Measurements from ENCODE around the gene TRIM16.
"Not testable (repeated sequence)": the region's sequence is repeated elsewhere in the genome, so short reads cannot be mapped to it uniquely, and the experiment has no call there.

Gene TRIM16

DNA sequence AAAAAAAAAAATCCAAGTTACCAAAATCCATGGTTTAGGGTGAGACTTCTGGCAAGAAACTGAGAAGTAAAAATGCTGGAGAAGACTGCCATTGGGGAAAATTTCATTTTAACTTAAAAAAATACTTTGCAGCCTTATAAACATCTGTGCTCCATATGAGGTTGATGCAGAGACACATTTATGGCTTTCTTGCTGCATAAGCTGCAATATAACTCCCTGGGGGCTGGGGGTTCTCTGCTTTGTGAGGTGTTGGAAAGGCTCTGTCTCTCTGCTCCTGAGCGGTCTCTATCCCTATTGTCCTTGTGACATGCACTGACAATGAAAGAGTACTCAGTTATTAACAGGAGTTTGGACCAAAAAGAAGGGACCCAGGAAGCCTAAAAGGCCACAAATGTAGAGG lies 71.0 kb downstream of the TRIM16 start:
- not testable (repeated sequence) for DNase-seq

DNA sequence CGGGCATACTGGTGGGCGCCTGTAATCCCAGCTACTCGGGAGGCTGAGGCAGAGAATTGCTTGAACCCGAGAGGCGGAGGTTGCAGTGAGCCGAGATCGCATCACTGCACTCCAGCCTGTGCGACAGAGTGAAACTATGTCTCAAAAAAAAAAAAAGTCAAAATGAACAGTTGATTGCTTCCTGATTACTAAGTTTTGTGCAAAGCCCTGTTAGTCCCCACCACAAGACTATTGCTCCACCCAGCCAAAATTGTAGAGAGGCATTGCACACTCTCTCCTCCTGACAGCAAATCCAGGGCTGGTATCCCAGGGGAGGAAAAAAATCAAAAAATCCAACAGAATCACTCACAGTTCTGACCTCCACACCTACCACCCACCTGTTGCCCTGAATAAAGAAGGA lies 91.2 kb downstream of the TRIM16 start:
- DNase-seq, result not testable (repeated sequence)

DNA sequence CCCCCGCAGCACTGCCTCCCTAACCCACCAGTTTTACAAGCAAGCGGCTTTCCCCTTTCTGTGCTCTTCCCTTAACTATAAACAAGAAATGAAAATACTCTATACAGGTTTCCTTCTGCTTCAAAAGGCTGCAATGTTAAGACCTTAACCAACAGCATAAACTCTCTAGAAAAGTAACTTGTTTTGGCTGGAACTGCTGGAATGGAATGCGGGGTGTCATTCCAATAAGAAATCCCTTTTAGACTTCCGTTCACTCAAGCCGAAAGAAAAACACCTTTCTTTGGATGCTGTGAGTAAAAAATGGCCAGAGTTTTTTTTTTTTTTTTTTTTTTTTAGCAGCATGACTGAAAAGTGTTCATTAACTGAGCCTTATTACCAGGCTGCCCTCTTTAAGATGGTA lies 92.1 kb downstream of the TRIM16 start:
- DNase-seq, result not testable (repeated sequence)

DNA sequence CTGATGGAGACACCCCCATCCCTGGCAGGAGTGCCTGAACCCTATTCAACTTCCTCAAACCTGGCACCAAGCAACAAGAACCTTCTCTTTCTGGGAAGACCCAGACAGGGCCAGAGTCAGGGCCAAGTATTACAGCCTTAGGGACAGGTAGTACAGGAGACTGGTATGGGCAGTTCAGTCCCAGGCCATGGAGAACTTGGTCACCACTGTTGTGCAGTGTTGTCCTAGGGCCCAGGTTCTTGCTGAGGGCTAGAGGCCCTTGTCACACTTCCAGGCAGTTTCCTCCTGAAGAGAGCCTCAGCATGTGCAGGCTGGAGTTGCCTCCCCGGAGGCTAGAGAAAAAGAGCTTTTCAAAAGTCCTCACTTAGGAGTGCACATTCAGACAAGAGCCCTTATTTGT lies 93.3 kb downstream of the TRIM16 start:
- not testable (repeated sequence) for DNase-seq

DNA sequence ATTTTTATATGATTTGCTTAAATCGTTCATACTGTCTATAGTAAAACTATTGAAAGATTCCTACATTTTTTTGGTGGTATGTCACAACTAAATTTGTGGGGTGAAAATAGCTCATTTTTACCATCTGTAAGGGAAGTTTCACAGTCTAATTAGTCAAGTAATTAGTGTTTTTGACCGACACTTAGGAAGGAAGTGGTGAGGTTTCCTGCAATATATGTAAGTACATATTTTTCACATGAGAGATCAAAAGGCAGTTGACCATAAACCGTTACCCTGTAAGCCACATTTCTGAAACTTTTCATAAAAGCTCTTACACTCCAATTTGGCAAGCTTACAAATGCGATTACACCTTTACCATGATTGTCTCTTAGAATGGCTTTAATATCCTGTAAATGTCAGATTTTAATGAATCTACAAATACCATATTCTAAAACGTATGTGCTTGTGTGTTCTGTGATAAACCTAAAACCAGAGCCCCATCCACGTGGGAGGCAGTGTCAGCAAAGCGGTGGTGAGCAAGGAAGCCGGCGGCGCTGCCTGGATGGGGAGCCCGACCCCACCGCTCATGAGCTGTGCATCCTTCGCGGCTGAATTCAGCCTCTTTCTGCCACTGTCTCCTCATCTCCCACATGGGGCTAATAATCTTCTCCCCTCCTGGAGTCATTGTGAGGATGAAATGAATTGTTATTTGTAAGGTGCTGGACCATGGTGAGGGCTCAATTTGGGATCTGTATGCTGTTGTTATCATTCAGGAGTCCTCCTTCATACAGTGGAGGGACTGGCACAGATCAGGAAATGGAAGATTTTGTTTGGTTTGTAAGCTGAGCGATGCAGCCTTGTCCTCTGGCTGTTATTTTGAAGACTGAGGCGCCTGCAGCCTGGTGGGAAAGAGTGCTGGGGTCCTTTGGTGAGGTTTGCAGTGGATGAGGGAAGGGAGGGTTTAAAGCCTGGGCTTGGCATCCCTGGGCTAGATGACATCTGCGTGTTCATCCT lies 94.3 kb downstream of the TRIM16 start:
- not testable (repeated sequence) for DNase-seq

DNA sequence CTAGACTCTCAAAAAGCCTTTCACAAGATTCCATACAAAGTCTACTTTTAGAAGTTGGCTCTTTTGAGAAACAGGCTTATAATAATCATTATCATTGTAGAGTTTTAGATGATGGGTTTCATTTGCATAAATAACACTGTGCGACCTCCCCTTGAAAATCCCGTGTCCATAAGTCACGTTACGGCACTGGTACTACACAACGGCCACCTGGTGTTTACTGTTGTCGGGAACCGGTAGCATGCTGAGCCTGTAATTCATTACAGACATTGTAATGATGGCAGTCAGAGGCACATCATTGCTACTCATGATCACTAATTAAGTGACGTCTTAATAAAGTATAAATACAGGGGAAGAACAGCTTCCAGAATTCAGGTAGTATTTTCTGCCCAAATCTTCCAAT lies 96.1 kb downstream of the TRIM16 start:
- not testable (repeated sequence) for DNase-seq

DNA sequence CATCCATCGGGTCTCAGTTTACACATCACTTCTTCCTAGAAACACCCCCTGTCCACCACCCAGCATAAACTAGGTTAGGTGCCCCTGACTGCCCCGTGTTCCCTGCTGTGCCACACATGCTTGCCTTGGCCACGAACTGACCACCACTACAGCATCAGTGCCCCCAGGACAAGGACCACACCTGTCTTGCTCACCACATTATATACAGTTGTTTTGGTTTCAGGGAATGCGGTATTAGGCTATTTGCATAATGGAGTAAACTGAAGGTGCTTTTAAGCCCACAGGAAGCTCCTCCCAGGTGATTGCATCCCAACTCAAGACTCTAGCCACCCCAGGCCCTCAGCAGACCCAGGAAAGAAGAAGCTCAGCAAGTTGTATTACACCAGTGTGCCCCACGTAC lies 100.8 kb downstream of the TRIM16 start:
- DNase-seq, result not testable (repeated sequence)

DNA sequence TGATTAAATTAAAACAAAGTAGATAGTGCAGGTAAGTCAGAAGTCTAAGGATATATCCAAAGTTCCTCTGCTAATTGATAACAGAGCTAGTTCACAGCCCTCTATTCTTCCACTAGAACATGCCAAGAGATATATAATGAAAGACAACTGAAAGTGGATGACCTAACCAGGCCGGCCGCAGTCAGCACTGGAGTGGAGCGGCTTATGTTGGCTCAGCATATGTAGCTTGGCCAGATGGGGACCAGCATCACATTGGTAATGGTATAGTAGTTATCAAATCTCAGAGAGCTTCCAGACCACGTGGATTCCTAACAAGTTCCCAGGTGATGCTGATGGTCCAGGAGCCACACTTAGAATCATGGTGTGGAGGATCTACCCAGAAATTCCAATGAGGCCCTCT lies 102.6 kb downstream of the TRIM16 start:
- DNase-seq, result not testable (repeated sequence)

All from fibroblast of upper back skin (primary cell).